Ramos (cell line): Measurements from ENCODE around the gene IL24.
"Not testable (repeated sequence)": the region's sequence is repeated elsewhere in the genome, so short reads cannot be mapped to it uniquely, and the experiment has no call there.

Experiments
- in situ Hi-C: fragments of 300-500 bp; cut with MboI; formaldehyde crosslinking; loops from one replicate; pipeline ENCODE4 v1.14.3; 2022; ENCODE audit warnings: low sequenced_read_pairs; ENCODE audit not compliant: unreplicated experiment

The IL24 gene

DNA sequence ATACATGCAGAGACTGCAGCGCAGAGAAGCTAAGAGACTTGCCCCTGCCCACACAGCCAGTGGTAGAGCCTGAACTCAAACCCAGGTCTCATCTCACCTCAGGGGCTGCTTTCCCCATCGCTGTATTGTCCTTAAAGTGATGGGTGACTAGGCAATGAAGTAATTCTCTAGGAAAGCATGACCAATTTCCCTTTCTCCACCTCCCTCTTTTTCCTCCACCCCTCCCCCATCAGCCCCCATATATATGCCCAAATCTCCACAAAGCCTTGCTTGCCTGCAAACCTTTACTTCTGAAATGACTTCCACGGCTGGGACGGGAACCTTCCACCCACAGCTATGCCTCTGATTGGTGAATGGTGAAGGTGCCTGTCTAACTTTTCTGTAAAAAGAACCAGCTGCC, at the start of gene IL24:
IL24 (plus strand) TSS at position 269 of the 400 bp plus-strand sequence. CDS start 390 bp downstream, outside the sequence.
- in situ Hi-C loops: no loop called here

GRCh38 chr1:206847946-206848345, 49.3 kb upstream of the IL24 start:
- in situ Hi-C loops: no loop called here

- in situ Hi-C loops: no loop called here
Measured at GRCh38 chr1:206850401-206850800, 46.8 kb upstream of the IL24 start.

GRCh38 chr1:206851341-206852010, 45.8 kb upstream of the IL24 start:
- in situ Hi-C loops: no loop called here

- in situ Hi-C loops: not testable (repeated sequence)
Measured at GRCh38 chr1:206852662-206853061, 44.6 kb upstream of the IL24 start.

DNA sequence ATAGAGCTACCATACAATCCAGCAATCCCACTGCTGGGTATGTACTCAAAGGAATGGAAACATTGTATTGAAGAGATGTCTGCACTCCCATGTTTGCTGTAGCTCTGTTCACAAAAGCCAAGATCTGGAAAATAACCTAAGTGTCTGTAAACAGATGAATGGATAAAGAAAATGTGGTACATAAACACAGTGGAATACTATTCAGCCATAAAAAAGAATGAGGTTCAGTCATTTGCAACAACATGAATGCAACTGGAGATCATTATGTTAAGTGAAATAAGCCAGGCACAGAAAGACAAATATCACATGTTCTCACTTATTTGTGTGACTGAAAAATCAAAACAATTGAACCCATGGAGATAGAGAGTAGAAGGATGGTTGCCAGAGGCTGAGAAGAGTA, 43.5 kb upstream of the IL24 start:
- in situ Hi-C loops: not testable (repeated sequence)

- in situ Hi-C loops: no loop called here
Measured at GRCh38 chr1:206854401-206855129, 42.7 kb upstream of the IL24 start.

GRCh38 chr1:206855859-206856258, 41.4 kb upstream of the IL24 start:
- in situ Hi-C loops: no loop called here

DNA sequence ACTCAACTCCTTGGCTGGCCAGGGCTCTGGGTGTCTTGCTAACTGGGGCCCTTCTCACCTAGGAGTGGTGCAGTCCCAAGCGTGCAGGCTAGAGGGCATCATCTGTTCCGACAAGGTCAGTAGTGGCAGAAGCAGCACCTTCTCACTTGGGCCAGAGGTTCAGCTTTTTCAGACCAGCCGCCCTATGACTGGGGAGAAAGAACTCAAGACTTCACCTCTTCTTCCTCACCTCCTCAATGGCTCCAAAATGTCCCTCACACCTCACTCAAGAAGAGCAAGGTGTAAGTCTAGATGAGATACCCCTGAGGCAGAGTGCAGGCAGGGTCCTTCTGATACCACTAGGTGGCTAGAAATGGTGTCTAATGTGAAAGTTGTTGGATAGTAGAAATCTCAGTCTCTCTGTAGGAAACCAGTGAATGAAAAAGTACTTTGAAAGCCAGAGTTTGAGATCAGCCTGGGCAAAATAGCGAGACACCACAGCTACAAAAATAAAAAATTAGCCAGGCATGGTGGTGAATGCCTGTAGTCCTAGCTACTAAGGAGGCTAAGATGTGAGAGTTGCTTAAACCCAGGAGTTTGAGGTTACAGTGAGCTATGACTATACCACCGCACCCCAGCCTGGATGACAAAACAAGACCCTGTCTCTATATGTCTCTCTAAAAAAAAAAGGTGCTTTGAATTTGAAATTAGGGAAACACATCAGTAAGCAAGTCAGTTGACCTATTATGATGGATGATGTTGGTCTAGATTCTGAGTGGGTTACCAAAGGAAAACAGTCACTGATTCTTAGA, 40.4 kb upstream of the IL24 start:
- in situ Hi-C loops: no loop called here

DNA sequence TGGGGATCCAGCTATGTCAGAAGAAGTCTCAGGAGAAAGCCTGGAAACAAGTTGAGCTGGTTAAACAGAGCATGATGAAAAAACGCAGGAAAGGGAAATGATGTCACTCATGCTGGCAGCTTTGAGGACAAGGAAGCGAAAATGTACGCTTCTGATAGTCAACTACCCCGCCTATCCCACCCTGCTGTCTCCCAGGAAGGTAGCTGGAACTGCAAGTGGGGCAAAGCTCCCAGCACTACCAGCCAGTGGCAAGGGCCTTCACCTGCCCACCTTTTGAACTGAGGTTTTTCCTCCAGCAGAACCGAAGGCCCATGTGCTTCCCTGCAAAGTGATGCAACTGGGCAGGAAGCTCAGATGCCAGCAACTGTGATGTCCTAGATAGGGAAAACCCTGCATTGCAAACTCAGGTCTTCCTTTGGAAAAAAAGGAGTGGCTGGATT, 38.1 kb upstream of the IL24 start:
- in situ Hi-C loops: no loop called here

DNA sequence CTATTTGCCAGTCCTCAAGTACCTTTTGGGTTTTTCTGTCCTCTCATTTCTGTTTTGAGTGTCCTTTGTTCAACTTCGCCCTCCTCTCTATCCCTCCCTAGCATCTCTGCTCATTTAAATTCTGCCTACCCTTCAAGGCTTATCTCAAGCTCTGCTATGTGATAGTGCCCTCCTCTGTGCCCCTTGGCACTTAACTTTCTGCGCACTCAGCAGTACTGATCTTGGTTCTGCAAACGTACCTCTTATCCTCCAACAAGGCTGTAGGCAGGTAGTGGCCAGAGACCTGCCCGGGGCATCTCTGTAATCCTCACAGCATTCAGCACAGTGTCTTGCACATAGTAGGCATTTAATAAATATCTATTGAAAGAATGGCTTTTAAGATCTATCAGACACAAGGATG, 37.1 kb upstream of the IL24 start:
- in situ Hi-C loops: no loop called here

DNA sequence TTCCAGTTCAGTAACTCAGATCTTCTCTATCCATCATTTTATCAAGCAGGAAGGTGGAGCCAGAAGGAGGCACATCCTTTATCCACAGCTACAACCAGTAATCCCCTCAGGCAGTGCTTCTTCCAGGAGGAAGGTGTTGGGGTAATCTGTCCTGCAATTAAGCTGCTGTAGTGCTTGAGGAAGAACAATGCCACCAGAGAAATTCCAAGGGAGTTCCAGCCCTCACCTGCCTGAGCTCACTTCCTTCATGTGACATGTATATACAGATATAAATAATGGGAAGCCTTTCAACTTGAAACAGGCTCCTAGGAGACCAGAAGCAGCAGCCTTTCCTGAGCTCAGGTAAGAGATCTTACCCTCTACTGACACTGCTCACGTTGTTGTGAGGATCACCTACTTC, 34.0 kb upstream of the IL24 start:
- in situ Hi-C loops: no loop called here

GRCh38 chr1:206864939-206865671, 32.1 kb upstream of the IL24 start, which contains the start of gene IL20:
TSS of gene IL20 (plus strand) at chr1:206865623. CDS start at chr1:206865853, 230 bp downstream.
- in situ Hi-C loops: no loop called here

- in situ Hi-C loops: no loop called here
Measured at GRCh38 chr1:206866062-206866461, 31.2 kb upstream of the IL24 start.

DNA sequence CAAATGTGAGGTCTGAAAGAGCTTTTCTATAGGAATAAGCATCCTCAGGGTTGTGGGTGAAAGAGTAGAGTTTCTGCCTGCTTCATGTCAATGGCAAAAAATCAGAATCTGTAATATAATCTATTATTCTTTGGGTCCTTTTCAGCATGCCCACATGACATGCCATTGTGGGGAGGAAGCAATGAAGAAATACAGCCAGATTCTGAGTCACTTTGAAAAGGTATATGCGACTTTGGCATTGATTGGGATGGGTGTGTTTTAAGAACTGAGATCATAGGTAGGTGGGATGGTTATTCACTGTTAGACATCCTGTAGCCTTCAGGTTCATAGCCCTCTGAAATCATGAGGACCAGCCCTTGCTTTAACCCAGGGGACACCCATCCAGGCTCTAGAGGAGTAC, 30.0 kb upstream of the IL24 start:
- in situ Hi-C loops: no loop called here

DNA sequence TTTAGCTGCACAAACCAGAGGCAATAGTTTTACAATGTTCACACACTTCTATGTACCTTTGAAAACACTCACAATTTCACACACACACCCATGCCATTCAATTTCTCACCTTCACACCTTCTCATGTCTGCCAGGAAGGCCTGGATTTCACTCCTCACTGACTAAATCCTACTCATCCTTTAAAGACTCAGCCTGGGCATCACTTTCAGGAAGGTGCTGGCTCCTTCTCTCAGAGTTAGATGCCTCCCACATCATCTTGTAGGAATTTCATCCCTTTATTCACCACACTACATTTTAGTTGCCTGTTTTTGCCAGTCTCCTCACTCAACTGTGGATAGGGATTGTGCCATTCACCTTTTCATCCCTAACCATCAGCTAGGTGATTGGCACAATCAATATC, 29.5 kb upstream of the IL24 start:
- in situ Hi-C loops: no loop called here

DNA sequence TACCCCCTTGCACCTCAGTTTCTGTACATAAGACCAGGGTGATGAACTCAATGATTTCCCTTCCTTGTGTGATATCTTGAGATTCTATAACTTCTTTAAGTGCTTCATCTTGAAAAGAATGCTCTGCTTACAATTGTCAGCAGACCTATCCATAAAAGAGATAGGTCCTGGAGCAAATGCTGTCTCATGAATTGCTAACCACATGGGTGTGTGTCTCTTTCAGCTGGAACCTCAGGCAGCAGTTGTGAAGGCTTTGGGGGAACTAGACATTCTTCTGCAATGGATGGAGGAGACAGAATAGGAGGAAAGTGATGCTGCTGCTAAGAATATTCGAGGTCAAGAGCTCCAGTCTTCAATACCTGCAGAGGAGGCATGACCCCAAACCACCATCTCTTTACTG, 29.0 kb upstream of the IL24 start:
- in situ Hi-C loops: no loop called here

- in situ Hi-C loops: no loop called here
Measured at GRCh38 chr1:206872139-206872538, 25.1 kb upstream of the IL24 start.

DNA sequence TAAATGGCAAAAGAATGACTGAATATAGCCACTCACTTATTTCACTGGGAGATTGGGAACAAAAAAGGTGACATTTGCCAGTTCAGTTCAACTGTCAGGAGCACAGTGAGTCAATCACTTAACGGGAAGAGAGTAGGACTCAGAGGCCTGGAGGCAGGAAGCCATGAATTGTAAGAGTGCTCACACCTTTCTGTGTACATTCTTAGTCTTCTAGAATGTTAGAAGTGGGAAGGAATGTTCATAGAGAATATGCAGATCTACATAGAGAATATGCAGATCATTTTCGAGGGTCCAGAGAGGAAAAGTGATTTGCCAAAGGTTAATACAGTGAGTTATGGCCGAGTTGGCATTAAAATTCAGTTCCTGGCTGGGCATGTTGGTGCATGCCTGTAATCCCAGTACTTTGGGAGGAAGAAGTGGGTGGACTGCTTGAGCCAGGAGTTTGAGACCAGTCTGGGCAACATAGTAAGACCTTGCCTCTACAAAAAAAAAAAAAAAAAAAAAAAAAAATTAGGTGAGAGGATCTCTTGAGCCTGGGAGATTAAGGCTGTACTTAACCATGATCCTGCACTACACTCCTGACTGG, 23.5 kb upstream of the IL24 start:
- in situ Hi-C loops: no loop called here
